GM08714 (cell line): Measurements from ENCODE around the gene DAB2IP.

ENCODE experiments used
- H3K4me3 ChIP-seq: fragments of 200-500 bp; sonication (Bioruptor generic); 2 replicates; pipeline ENCODE4 v1.5.1; 2014; ENCODE audit warnings: mild to moderate bottlenecking, low read length, inconsistent platforms
- ZNF274 ChIP-seq: IDR thresholded peaks from 2 replicates; pipeline ENCODE4 v1.6.1; 2012; ENCODE audit warnings: mild to moderate bottlenecking, low read depth, low read length

DAB2IP gene

GRCh38 chr9:121656941-121657470 lies 5.6 kb downstream of the DAB2IP start:
- no peak overlapping the region for H3K4me3 ChIP-seq

GRCh38 chr9:121658166-121658565 lies 6.7 kb downstream of the DAB2IP start:
- H3K4me3 ChIP-seq: no peak overlapping the region
- no peak for TF ChIP-seq ZNF274

More at GRCh38 chr9:121656941-121657470, 5.6 kb downstream of the DAB2IP start:
- no peak for TF ChIP-seq ZNF274

GRCh38 chr9:121658591-121658990 lies 7.2 kb downstream of the DAB2IP start:
- H3K4me3 ChIP-seq: no peak overlapping the region
- no peak for TF ChIP-seq ZNF274

GRCh38 chr9:121660367-121660766 lies 8.9 kb downstream of the DAB2IP start:
- no peak overlapping the region for H3K4me3 ChIP-seq
- TF ChIP-seq ZNF274: no peak

GRCh38 chr9:121660876-121661275 lies 9.4 kb downstream of the DAB2IP start:
- no peak for TF ChIP-seq ZNF274
- H3K4me3 ChIP-seq: no peak overlapping the region

GRCh38 chr9:121661328-121661727 lies 9.9 kb downstream of the DAB2IP start:
- H3K4me3 ChIP-seq: no peak overlapping the region
- no peak for TF ChIP-seq ZNF274

GRCh38 chr9:121662359-121662758 lies 10.9 kb downstream of the DAB2IP start:
- no peak for TF ChIP-seq ZNF274
- no peak overlapping the region for H3K4me3 ChIP-seq

- no peak overlapping the region for H3K4me3 ChIP-seq
- no peak for TF ChIP-seq ZNF274
Observed at GRCh38 chr9:121662891-121663580, 11.6 kb downstream of the DAB2IP start.

- H3K4me3 ChIP-seq: no peak overlapping the region
- no peak for TF ChIP-seq ZNF274
Observed at GRCh38 chr9:121663591-121663990, 12.2 kb downstream of the DAB2IP start.

- TF ChIP-seq ZNF274: no peak
- no peak overlapping the region for H3K4me3 ChIP-seq
Observed at GRCh38 chr9:121666294-121666693, 14.9 kb downstream of the DAB2IP start.

GRCh38 chr9:121667214-121667613 lies 15.8 kb downstream of the DAB2IP start:
- TF ChIP-seq ZNF274: no peak
- H3K4me3 ChIP-seq: no peak overlapping the region

- no peak for TF ChIP-seq ZNF274
- H3K4me3 ChIP-seq: no peak overlapping the region
Observed at GRCh38 chr9:121667890-121668289, 16.5 kb downstream of the DAB2IP start.

- TF ChIP-seq ZNF274: no peak
- H3K4me3 ChIP-seq: no peak overlapping the region
Observed at GRCh38 chr9:121670431-121670830, 19.0 kb downstream of the DAB2IP start.

GRCh38 chr9:121671612-121672155 lies 20.2 kb downstream of the DAB2IP start:
- TF ChIP-seq ZNF274: no peak
- no peak overlapping the region for H3K4me3 ChIP-seq

- H3K4me3 ChIP-seq: no peak overlapping the region
Observed at GRCh38 chr9:121672213-121672612, 20.8 kb downstream of the DAB2IP start.

More at GRCh38 chr9:121672213-121672612, 20.8 kb downstream of the DAB2IP start:
- no peak for TF ChIP-seq ZNF274
